DND-41 (cell line): Measurements from ENCODE around the gene DLGAP1.

Source experiments
- CTCF ChIP-seq: IDR thresholded peaks from 2 replicates; pipeline ENCODE4 v1.5.1; 2012; ENCODE audit warnings: borderline replicate concordance, low read length, moderate library complexity, mild to moderate bottlenecking; ENCODE audit not compliant: poor library complexity, severe bottlenecking; ENCODE audit errors: extremely low read depth
- EZH2 ChIP-seq: IDR thresholded peaks from 3 replicates; pipeline ENCODE4 v1.6.1; 2012; ENCODE audit warnings: borderline replicate concordance, low read depth, mild to moderate bottlenecking, moderate library complexity, low read length, inconsistent platforms; ENCODE audit not compliant: severe bottlenecking

- TF ChIP-seq CTCF (peak; percentile 17), EZH2 (no peak)
These were observed 986.9 kb downstream of the DLGAP1 start for GRCh38 chr18:3468066-3468705.
